K562 (cell line): ENCODE measurements around the gene SH3TC2. TPM values are rescaled to one million over a fixed set of nuclear protein-coding genes. Genes with fewer than 3 reads are reported as not detected.

Source experiments
- ATAC-seq: fragments of 200-7000 bp; cut with Tn5 transposase; 3 replicates; pipeline ENCODE4 v1.9.1; 2020; ENCODE audit warnings: moderate library complexity
- BruUV-seq: library from RNA; stranded (reverse); fragments of 400-500 nt; replicated peaks from 2 replicates; lab custom pipeline; 2021; lab: Mats Ljungman, UMichigan
- CTCF ChIA-PET: fragments of 300-600 bp; formaldehyde crosslinking; extraction: SDS; loops from one replicate; lab custom pipeline; 2021; ENCODE audit warnings: low intra/inter-chr PET ratio; lab: Yijun Ruan, JAX
- POLR2A ChIA-PET: fragments of 300-600, 350-650 bp; sonication (Branson Sonifier 250); formaldehyde crosslinking; extraction: SDS; loops from one replicate; lab custom pipeline; 2021; ENCODE audit warnings: antibody characterized with exemption, inconsistent platforms; lab: Yijun Ruan, JAX
- DNase-seq, 4 experiments: peaks; one replicate each; pipeline versions ENCODE4 v3.0.0 to v3.0.0-alpha.2; 2011 to 2018; ENCODE audit warnings: low spot score in 3 of 4, mixed read lengths in 3 of 4; ENCODE audit errors: extremely low read depth in 1 of 4
- FAIRE-seq: peaks from 2 replicates; lab custom pipeline; 2011; peaks lifted over from hg19 to GRCh38; lab: Jason Lieb, UNC
- H2AFZ ChIP-seq: 2 replicates; pipeline ENCODE4 v1.6.0; 2011; ENCODE audit warnings: low read depth, low read length, control low read depth, inconsistent platforms
- H3K27ac ChIP-seq: fragments of 200-600 bp; 3 replicates; pipeline ENCODE4 v1.8.0; 2011; ENCODE audit warnings: low read depth, mild to moderate bottlenecking, control low read depth, inconsistent platforms, low read length, moderate library complexity, mixed read lengths; ENCODE audit errors: extremely low read depth
- H3K27me3 ChIP-seq, 2 experiments: fragments of 300-600 bp in 1 of 2; 2 replicates in 1 of 2; 3 replicates in 1 of 2; pipeline versions ENCODE4 v1.6.0 to v1.8.0; 2011; ENCODE audit warnings: inconsistent platforms in 2 of 2, low read length in 2 of 2, mild to moderate bottlenecking in 1 of 2, mixed read lengths in 1 of 2, moderate library complexity in 1 of 2; ENCODE audit not compliant: control insufficient read depth in 2 of 2, insufficient read depth in 2 of 2
- H3K36me3 ChIP-seq: fragments of 300-600 bp; 3 replicates; pipeline ENCODE4 v1.8.0; 2011; ENCODE audit warnings: mild to moderate bottlenecking, low read length, inconsistent platforms; ENCODE audit not compliant: control insufficient read depth, insufficient read depth
- H3K4me1 ChIP-seq, 2 experiments: fragments of 200-600 bp in 1 of 2; replicated peaks in 1 of 2; 2 replicates in 1 of 2; 3 replicates in 1 of 2; pipeline versions ENCODE4 v1.5.1 to v1.8.0; 2011; ENCODE audit warnings: inconsistent platforms in 2 of 2, low read length in 2 of 2, mild to moderate bottlenecking in 1 of 2, mixed read lengths in 1 of 2, moderate library complexity in 1 of 2; ENCODE audit not compliant: control insufficient read depth in 2 of 2, insufficient read depth in 2 of 2
- H3K4me2 ChIP-seq: 2 replicates; pipeline ENCODE4 v1.6.1; 2011; ENCODE audit warnings: low read length, control low read depth, inconsistent platforms, mixed read lengths; ENCODE audit not compliant: insufficient read depth
- H3K4me3 ChIP-seq: fragments of 200-600 bp; sonication (generic), shearing (Covaris generic); 2 replicates; pipeline ENCODE4 v1.5.1; 2016; ENCODE audit warnings: control low read depth, inconsistent platforms
- H3K79me2 ChIP-seq: fragments of 200-600 bp; 3 replicates; pipeline ENCODE4 v1.8.0; 2011; ENCODE audit warnings: low read length, inconsistent platforms; ENCODE audit not compliant: control insufficient read depth, insufficient read depth
- H3K9ac ChIP-seq, 2 experiments: 2 replicates each; pipeline versions ENCODE4 v1.6.0 to v1.6.1; 2011; ENCODE audit warnings: low read depth in 2 of 2, low read length in 2 of 2, control low read depth in 1 of 2, inconsistent platforms in 1 of 2, mild to moderate bottlenecking in 1 of 2, mixed read lengths in 1 of 2; ENCODE audit not compliant: insufficient read depth in 1 of 2
- H3K9me1 ChIP-seq: one replicate; pipeline ENCODE4 v1.6.0; 2011; ENCODE audit warnings: inconsistent platforms, mild to moderate bottlenecking, low read length, moderate library complexity; ENCODE audit not compliant: control insufficient read depth, insufficient read depth
- H3K9me3 ChIP-seq: replicated peaks from 2 replicates; pipeline ENCODE4 v1.5.1; 2011; ENCODE audit warnings: low read depth, low read length, inconsistent platforms; ENCODE audit not compliant: control insufficient read depth, insufficient read depth
- H4K20me1 ChIP-seq: replicated peaks from 2 replicates; pipeline ENCODE4 v1.6.1; 2011; ENCODE audit warnings: low read length, inconsistent platforms, mixed read lengths; ENCODE audit not compliant: control insufficient read depth, insufficient read depth
- BHLHE40 ChIP-seq: IDR thresholded peaks from 2 replicates; pipeline ENCODE4 v1.6.1; 2011; ENCODE audit warnings: low read length, improper control_type of control experiment
- C11orf30 ChIP-seq: fragments of 450-650 bp; IDR thresholded peaks from 2 replicates; pipeline ENCODE4 v1.6.1; 2016; ENCODE audit warnings: low read depth, mild to moderate bottlenecking
- DIDO1 ChIP-seq: fragments of 450-650 bp; IDR thresholded peaks from 2 replicates; pipeline ENCODE4 v1.6.1; 2016; ENCODE audit warnings: low read depth, missing biosample characterization, missing genetic modification characterization
- ELF4 ChIP-seq: fragments of 450-650 bp; formaldehyde crosslinking; IDR thresholded peaks from 2 replicates; pipeline ENCODE4 v1.4.0; 2022; ENCODE audit warnings: missing genetic modification characterization
- HLTF ChIP-seq: fragments of 450-650 bp; IDR thresholded peaks from 2 replicates; pipeline ENCODE4 v1.6.1; 2016
- MYNN ChIP-seq, 2 experiments: sonication (generic); formaldehyde crosslinking in 1 of 2; IDR thresholded peaks; 2 replicates each; pipeline versions ENCODE4 v1.5.0 to v1.6.1; 2016 to 2020; ENCODE audit warnings: antibody characterized with exemption in 1 of 2, missing genetic modification reagents in 1 of 2
- NFYB ChIP-seq: IDR thresholded peaks from 2 replicates; pipeline ENCODE4 v1.6.1; 2011; ENCODE audit warnings: mild to moderate bottlenecking, moderate library complexity; ENCODE audit not compliant: insufficient read length; ENCODE audit errors: extremely low read depth
- PML ChIP-seq: IDR thresholded peaks from 2 replicates; pipeline ENCODE4 v1.6.1; 2012; ENCODE audit warnings: low read length, inconsistent platforms
- RUNX1 ChIP-seq: sonication (generic); IDR thresholded peaks from 2 replicates; pipeline ENCODE4 v1.6.1; 2016; ENCODE audit warnings: antibody characterized with exemption, low read depth
- TRIM25 ChIP-seq: fragments of 450-650 bp; IDR thresholded peaks from 2 replicates; pipeline ENCODE4 v1.7.0; 2016; ENCODE audit warnings: borderline replicate concordance
- U2AF2 ChIP-seq: fragments of 200-400 bp; formaldehyde crosslinking; optimal IDR thresholded peaks from 2 replicates; pipeline ENCODE3; 2017; ENCODE audit warnings: low read depth, mild to moderate bottlenecking, low read length
- VEZF1 ChIP-seq: fragments of 200-800 bp; sonication (Bioruptor generic); IDR thresholded peaks from 2 replicates; pipeline ENCODE4 v1.6.1; 2017; ENCODE audit warnings: missing genetic modification characterization, missing compliant biosample characterization
- ZBTB49 ChIP-seq: sonication (generic); formaldehyde crosslinking; IDR thresholded peaks from 2 replicates; pipeline ENCODE4 v1.8.0; 2022; ENCODE audit warnings: missing genetic modification reagents, mild to moderate bottlenecking, borderline replicate concordance
- ZNF174 ChIP-seq: fragments of 250-450 bp; sonication (Bioruptor Pico); IDR thresholded peaks from 2 replicates; pipeline ENCODE4 v1.4.0; 2020; ENCODE audit warnings: mild to moderate bottlenecking
- ZNF212 ChIP-seq: fragments of 450-650 bp; formaldehyde crosslinking; IDR thresholded peaks from 2 replicates; pipeline ENCODE4 v1.4.0; 2020; ENCODE audit warnings: mild to moderate bottlenecking
- ZNF444 ChIP-seq: fragments of 250-450 bp; sonication (Bioruptor Pico); IDR thresholded peaks from 2 replicates; pipeline ENCODE4 v1.4.0; 2020; ENCODE audit warnings: mild to moderate bottlenecking, moderate library complexity
- ZSCAN29 ChIP-seq: fragments of 450-650 bp; IDR thresholded peaks from 2 replicates; pipeline ENCODE4 v1.6.1; 2017
- WGBS: fragments of 100-300 bp; shearing (Covaris generic); methylation state at CpG from one replicate; pipeline ENCODE4 v1.1.6; 2016; ENCODE audit warnings: low coverage, mixed read lengths; ENCODE audit not compliant: insufficient coverage; ENCODE audit errors: missing lambda C conversion rate; 5-methylcytosine and 5-hydroxymethylcytosine counted together
- in situ Hi-C: fragments of 300-500 bp; cut with MboI; formaldehyde crosslinking; loops from 4 replicates; pipeline ENCODE4 v1.15.0; 2018; ENCODE audit warnings: inconsistent platforms, mixed read lengths
- intact Hi-C: fragments of 100-400 bp; cut with micrococcal nuclease; formaldehyde crosslinking; loops from 2 replicates; pipeline ENCODE4 v1.14.2; 2022
- polyA plus RNA-seq, 8 experiments: library from polyadenylated mRNA; depleted of rRNA in 4 of 8; stranded (reverse) in 5 of 8; unstranded in 3 of 8; fragments of >200 nt; fragmentation: Nextera tagmentation in 2 of 8; fragmentation: Illumina TruSeq in 1 of 8; extraction: Ambion mirVana in 2 of 8; extraction: Trizol in 1 of 8; gene quantifications; 2 replicates each; pipeline versions ENCODE4 v1.2.1 to v1.2.3, GENCODE V29; 2011 to 2014; ENCODE audit warnings: inconsistent platforms in 1 of 8, missing spikeins in 1 of 8
- total RNA-seq, 7 experiments: library from RNA; depleted of rRNA in 6 of 7; stranded (reverse); fragments of >200 nt in 6 of 7; fragmentation: Illumina TruSeq in 2 of 7; extraction: Trizol in 2 of 7; gene quantifications; 2 replicates each; pipeline versions ENCODE4 v1.2.1 to v1.2.3, GENCODE V29; 2011 to 2021; ENCODE audit warnings: low replicate concordance in 1 of 7

SH3TC2 gene
- total and polyA plus RNA-seq, 9 of the 15 experiments (the other 6 are each of a cell fraction or from before 2014, with no cell fraction given) = 0.03 to 0.80 (median 0.55) TPM; not detected in 1

GRCh38 chr5:148980731-148981130 is 82.1 kb downstream of the SH3TC2 start:
- ATAC-seq (no peak), DNase-seq (no peak)
- H3K9me3 ChIP-seq = no peaks in the 10 kb centered on the region
- whole genome bisulfite sequencing = 0% methylated on average over 3 of the region's 3 CpGs
- no peak overlapping the region for H2AFZ ChIP-seq
- CTCF ChIA-PET = no interaction called here
- BruUV-seq = no TSS peak
- H3K4me1 ChIP-seq = no peaks in the 10 kb centered on the region
- H3K27ac ChIP-seq = no peak overlapping the region
- POLR2A ChIA-PET = no interaction called here
- no peaks in the 10 kb centered on the region for H3K36me3 ChIP-seq
- TF ChIP-seq PML (no peak), RUNX1 (no peak), ZBTB49 (no peak), ELF4 (no peak), C11orf30 (no peak), HLTF (no peak), VEZF1 (CRISPR knock-in tag) (no peak), U2AF2 (no peak), NFYB (no peak), TRIM25 (no peak), ZNF174 (no peak), BHLHE40 (no peak), DIDO1 (no peak), ZSCAN29 (no peak), ZNF212 (CRISPR knock-in tag) (no peak), MYNN (IDR thresholded peaks at IDR 0.05) (no peak), MYNN (CRISPR knock-in tag; IDR thresholded peaks at IDR 0.05) (no peak), ZNF444 (no peak)
- TF ChIP-seq, all 486 proteins: peak for 0
- H3K27me3 ChIP-seq = no peaks in the 10 kb centered on the region; a peak in 1 of 5 replicates
- H3K9me1 ChIP-seq = no peaks in the 10 kb centered on the region
- no peak overlapping the region for H3K4me3 ChIP-seq
- intact Hi-C loops = no loop called here
- H4K20me1 ChIP-seq = no peaks in the 10 kb centered on the region
- H3K79me2 ChIP-seq = no peaks in the 10 kb centered on the region
- no peak overlapping the region for H3K4me2 ChIP-seq
- no peak for FAIRE-seq
- no peak overlapping the region for H3K9ac ChIP-seq
- in situ Hi-C loops = no loop called here
